Esophagus muscularis mucosa (tissue), 4 donors: ENCODE measurements around the gene PDLIM4. TPM values are rescaled to one million over a fixed set of nuclear protein-coding genes. Genes with fewer than 3 reads are reported as not detected.

Source experiments
- DNase-seq: peaks from one replicate; pipeline ENCODE4 v3.0.0-alpha.2; 2017; ENCODE audit errors: extremely low spot score
- H3K27ac ChIP-seq, 4 donors: fragments of 200-600 bp; sonication (generic); replicated peaks in 1 of 4; 1 replicate in 3 of 4; 2 replicates in 1 of 4; pipeline ENCODE4 v1.5.1; 2016 to 2019; ENCODE audit warnings: mild to moderate bottlenecking in 1 of 4
- H3K27me3 ChIP-seq, 4 donors: fragments of 200-600 bp; sonication (generic); one replicate each; pipeline versions ENCODE4 v1.5.1 to v1.6.0; 2016 to 2019
- H3K36me3 ChIP-seq, 4 donors: fragments of 200-600 bp; sonication (generic); one replicate each; pipeline ENCODE4 v1.5.1; 2016 to 2019
- H3K4me1 ChIP-seq, 4 donors: fragments of 200-600 bp; sonication (generic); one replicate each; pipeline ENCODE4 v1.5.1; 2016 to 2019
- H3K4me3 ChIP-seq, 4 donors: fragments of 200-600 bp; sonication (generic); 1 replicate in 2 of 4; 2 replicates in 2 of 4; pipeline ENCODE4 v1.5.1; 2016 to 2019; ENCODE audit warnings: mild to moderate bottlenecking in 4 of 4, moderate library complexity in 1 of 4
- H3K9me3 ChIP-seq, 4 donors: fragments of 200-600 bp; sonication (generic); 1 replicate in 3 of 4; 2 replicates in 1 of 4; pipeline ENCODE4 v1.5.1; 2016 to 2019
- CTCF ChIP-seq, 3 experiments: fragments of 200-600 bp in 2 of 3; fragments of 450-650 bp in 1 of 3; sonication (generic) in 2 of 3; IDR thresholded peaks; one replicate each; pipeline ENCODE4 v1.5.1; 2017 to 2019; ENCODE audit warnings: antibody characterized with exemption in 3 of 3, mild to moderate bottlenecking in 2 of 3, moderate library complexity in 1 of 3
- EP300 ChIP-seq: sonication (generic); formaldehyde crosslinking; IDR thresholded peaks from one replicate; pipeline ENCODE4 v1.6.1; 2017; ENCODE audit warnings: antibody characterized with exemption
- POLR2A ChIP-seq: fragments of 450-650 bp; IDR thresholded peaks from one replicate; pipeline ENCODE4 v1.6.1; 2017; ENCODE audit warnings: antibody characterized with exemption, moderate library complexity, mild to moderate bottlenecking, low read depth
- POLR2AphosphoS5 ChIP-seq, 2 donors: sonication (generic); formaldehyde crosslinking; IDR thresholded peaks; one replicate each; pipeline ENCODE4 v1.6.1; 2017; ENCODE audit warnings: antibody characterized with exemption in 2 of 2
- WGBS: methylation state at CpG from one replicate; pipeline ENCODE4 v1.1.5; 2018; 5-methylcytosine and 5-hydroxymethylcytosine counted together
- intact Hi-C: fragments of 100-400 bp; cut with DNase I; formaldehyde crosslinking; loops from one replicate; pipeline ENCODE4 v1.15.1; 2023
- total RNA-seq, 4 donors: library from RNA; depleted of rRNA; stranded (reverse); fragments of >200 nt; gene quantifications; one replicate each; pipeline versions ENCODE4 v1.1.0 to v1.2.1, GENCODE V29; 2016

The PDLIM4 gene
- total RNA-seq, 4 donors from 2014 or later: 59.4 to 199 (median 134) TPM

GRCh38 chr5:132322266-132322665 is 64.8 kb downstream of the PDLIM4 start:
- Histone ChIP-seq H3K27me3 (no peaks in the 10 kb centered on the region), H3K36me3 (peaks cover 0 to 11% (median 7%) of the 10 kb centered on the region in 4 donors), H3K4me3 (no peak overlapping the region), H3K4me1 (peaks cover 0 to 3% (median 0%) of the 10 kb centered on the region in 4 donors), H3K9me3 (no peaks in the 10 kb centered on the region), H3K27ac (no peak overlapping the region)
- WGBS: 55% methylated on average over 4 of the region's 11 CpGs
- TF ChIP-seq POLR2AphosphoS5 (IDR thresholded peaks at IDR 0.05) (no peak), CTCF (IDR thresholded peaks at IDR 0.05) (no peak), POLR2A (no peak), EP300 (no peak)
- DNase-seq: no peak
- intact Hi-C loops: no loop called here

Other genes starting within 250 kb of the PDLIM4 start
- gene ACSL6, start 246.0 kb upstream of the PDLIM4 start, total RNA-seq: 1 to 10 TPM; 1.6 to 2.6 (median 1.9) TPM
- not detected for gene IL3, start 197.0 kb upstream of the PDLIM4 start, total RNA-seq
- gene CSF2, start 183.9 kb upstream of the PDLIM4 start, total RNA-seq: not detected
- gene P4HA2, start 29.8 kb upstream of the PDLIM4 start, total RNA-seq: 10 to 100 TPM; 28.8 to 44.7 (median 30.8) TPM
- 1 to 10 TPM in 2 of 4 donors, under 1 TPM in 2; 0.42 to 1.7 (median 1.0) TPM for gene SLC22A4, start 36.7 kb downstream of the PDLIM4 start, total RNA-seq
- 1 to 10 TPM; 6.2 to 8.8 (median 7.5) TPM for gene SLC22A5, start 112.0 kb downstream of the PDLIM4 start, total RNA-seq
- 100 to 1,000 TPM in 1 of 4 donors, 10 to 100 TPM in 3; 20.6 to 289 (median 29.6) TPM for gene IRF1, start 233.1 kb downstream of the PDLIM4 start, total RNA-seq